ENCODE data around the gene JAK2.
A peak's percentile ranks its signal among the peaks of the same experiment; 100 is the strongest.

Gene JAK2

GRCh38 chr9:4984621-4985385, at the start of gene JAK2:
Gene JAK2, plus strand, starts transcription at chr9:4985272. Its CDS starts 36,716 bp downstream, at chr9:5021988.
- peak; percentile 97 to 98 (median 97) for DNase-seq

- DNase-seq = peak; percentile 63 to 93 (median 84)
Measured at GRCh38 chr9:4936277-4936676, 48.8 kb upstream of the JAK2 start.

GRCh38 chr9:4936823-4937222, 48.2 kb upstream of the JAK2 start:
- peak; percentile 80 to 89 (median 87) for DNase-seq

GRCh38 chr9:4937446-4937845, 47.6 kb upstream of the JAK2 start:
- peak; percentile 88 to 94 (median 88) for DNase-seq

- DNase-seq = peak; percentile 57 to 69 (median 61)
Measured at GRCh38 chr9:4938496-4938895, 46.6 kb upstream of the JAK2 start.

GRCh38 chr9:4939118-4939561, 45.9 kb upstream of the JAK2 start:
- DNase-seq = peak; percentile 75 to 90 (median 76)

- peak; percentile 67 to 93 (median 90) for DNase-seq
Measured at GRCh38 chr9:4942042-4942691, 42.9 kb upstream of the JAK2 start.

- no peak for DNase-seq
Measured at GRCh38 chr9:4943346-4943745, 41.7 kb upstream of the JAK2 start.

- peak; percentile 45 to 59 (median 50) for DNase-seq
Measured at GRCh38 chr9:4944431-4945211, 40.5 kb upstream of the JAK2 start.

GRCh38 chr9:4946937-4947336, 38.1 kb upstream of the JAK2 start:
- DNase-seq = no peak

- DNase-seq = no peak
Measured at GRCh38 chr9:4955836-4956235, 29.2 kb upstream of the JAK2 start.

GRCh38 chr9:4959031-4959430, 26.0 kb upstream of the JAK2 start:
- DNase-seq = no peak

- no peak for DNase-seq
Measured at GRCh38 chr9:4962085-4962484, 23.0 kb upstream of the JAK2 start.

- no peak for DNase-seq
Measured at GRCh38 chr9:4964540-4964939, 20.5 kb upstream of the JAK2 start.

GRCh38 chr9:4965174-4965821, 19.8 kb upstream of the JAK2 start:
- DNase-seq = no peak

GRCh38 chr9:4967523-4967922, 17.5 kb upstream of the JAK2 start:
- DNase-seq = no peak

- DNase-seq = no peak
Measured at GRCh38 chr9:4969130-4969529, 15.9 kb upstream of the JAK2 start.

GRCh38 chr9:4970970-4971641, 14.0 kb upstream of the JAK2 start:
- DNase-seq = peak; percentile 42 to 57 (median 53)

GRCh38 chr9:4973246-4973645, 11.8 kb upstream of the JAK2 start:
- no peak for DNase-seq

GRCh38 chr9:4973902-4974301, 11.2 kb upstream of the JAK2 start:
- no peak for DNase-seq

GRCh38 chr9:4979239-4979638, 5.8 kb upstream of the JAK2 start:
- peak in 1 of 3 donors; percentile 29 for DNase-seq

- DNase-seq = peak in 2 of 3 donors; percentile 75 to 76
Measured at GRCh38 chr9:4980086-4980727, 4.9 kb upstream of the JAK2 start.

All from suppressor macrophage treated with lipopolysaccharide for 1 hour (primary cell).